HepG2 (cell line): ENCODE data around the gene C1orf50. TPM values are rescaled to one million over a fixed set of nuclear protein-coding genes. Genes with fewer than 3 reads are reported as not detected.

Source experiments
- ARHGAP35 ChIP-seq: sonication (generic); formaldehyde crosslinking; IDR thresholded peaks from 2 replicates; pipeline ENCODE4 v1.9.0; 2022; ENCODE audit warnings: mild to moderate bottlenecking, inconsistent platforms, moderate library complexity, missing genetic modification reagents, borderline replicate concordance
- ARNT2 ChIP-seq: sonication (generic); formaldehyde crosslinking; IDR thresholded peaks from 2 replicates; pipeline ENCODE4 v1.8.0; 2022; ENCODE audit warnings: mild to moderate bottlenecking, low read depth, missing genetic modification reagents, moderate library complexity
- HOXA3 ChIP-seq: sonication (generic); formaldehyde crosslinking; IDR thresholded peaks from 2 replicates; pipeline ENCODE4 v1.5.0; 2020; ENCODE audit warnings: missing genetic modification reagents
- MEF2D ChIP-seq: sonication (generic); formaldehyde crosslinking; IDR thresholded peaks from 2 replicates; pipeline ENCODE4 v1.5.1; 2020; ENCODE audit warnings: mild to moderate bottlenecking, missing genetic modification reagents
- PHF5A ChIP-seq: IDR thresholded peaks from one replicate; pipeline ENCODE4 v1.6.1; 2018; ENCODE audit warnings: low read depth, missing genetic modification reagents; ENCODE audit not compliant: unreplicated experiment
- THAP11 ChIP-seq: IDR thresholded peaks from 2 replicates; pipeline ENCODE4 v1.6.1; 2016; ENCODE audit warnings: missing biosample characterization, missing genetic modification reagents
- ZFP90 ChIP-seq: sonication (generic); formaldehyde crosslinking; IDR thresholded peaks from 2 replicates; pipeline ENCODE4 v1.8.0; 2022; ENCODE audit warnings: missing genetic modification reagents, mild to moderate bottlenecking, inconsistent platforms, borderline replicate concordance
- ZNF329 ChIP-seq: sonication (generic); formaldehyde crosslinking; IDR thresholded peaks from 2 replicates; pipeline ENCODE4 v1.9.0; 2021; ENCODE audit warnings: low read depth, mild to moderate bottlenecking, missing genetic modification reagents
- ZNF430 ChIP-seq: sonication (generic); formaldehyde crosslinking; IDR thresholded peaks from 2 replicates; pipeline ENCODE4 v1.9.0; 2021; ENCODE audit warnings: mild to moderate bottlenecking, missing genetic modification reagents
- ZNF556 ChIP-seq: sonication (generic); formaldehyde crosslinking; IDR thresholded peaks from 2 replicates; pipeline ENCODE4 v1.4.0; 2020; ENCODE audit warnings: mild to moderate bottlenecking, missing genetic modification reagents, borderline replicate concordance
- ZNF670 ChIP-seq: sonication (generic); formaldehyde crosslinking; IDR thresholded peaks from 2 replicates; pipeline ENCODE4 v1.8.0; 2022; ENCODE audit warnings: mild to moderate bottlenecking, missing genetic modification reagents, borderline replicate concordance
- ZNF674 ChIP-seq: sonication (generic); formaldehyde crosslinking; IDR thresholded peaks from 2 replicates; pipeline ENCODE4 v1.5.0; 2020; ENCODE audit warnings: low read depth, mild to moderate bottlenecking, missing genetic modification reagents
- ZNF7 ChIP-seq: IDR thresholded peaks from 2 replicates; pipeline ENCODE4 v1.6.1; 2016; ENCODE audit warnings: missing biosample characterization, missing genetic modification reagents
- ZNF720 ChIP-seq: sonication (generic); formaldehyde crosslinking; IDR thresholded peaks from 2 replicates; pipeline ENCODE4 v1.4.0; 2020; ENCODE audit warnings: missing genetic modification reagents
- ZNF766 ChIP-seq: sonication (generic); formaldehyde crosslinking; IDR thresholded peaks from 2 replicates; pipeline ENCODE4 v1.5.0; 2020; ENCODE audit warnings: missing genetic modification reagents, borderline replicate concordance
- ZNF883 ChIP-seq: sonication (generic); formaldehyde crosslinking; IDR thresholded peaks from 2 replicates; pipeline ENCODE4 v1.5.1; 2020; ENCODE audit warnings: mild to moderate bottlenecking, missing genetic modification reagents; ENCODE audit errors: not compliant biosample characterization
- ZNF891 ChIP-seq: sonication (generic); formaldehyde crosslinking; IDR thresholded peaks from 2 replicates; pipeline ENCODE4 v1.5.0; 2020; ENCODE audit warnings: mild to moderate bottlenecking, missing genetic modification reagents
- ZSCAN12 ChIP-seq: sonication (generic); formaldehyde crosslinking; IDR thresholded peaks from 2 replicates; pipeline ENCODE4 v1.9.0; 2021; ENCODE audit warnings: mild to moderate bottlenecking, missing genetic modification reagents
- polyA plus RNA-seq, 8 experiments: library from polyadenylated mRNA; depleted of rRNA in 3 of 8; stranded (reverse) in 7 of 8; unstranded in 1 of 8; fragments of >200 nt; fragmentation: Illumina TruSeq in 4 of 8; extraction: Trizol in 4 of 8; gene quantifications; 2 replicates each; pipeline versions ENCODE4 v1.2.1 to v1.2.3, GENCODE V29; 2011 to 2016; ENCODE audit warnings: low read depth in 4 of 8, missing spikeins in 1 of 8, mixed read lengths in 1 of 8; ENCODE audit not compliant: insufficient read depth in 1 of 8
- total RNA-seq, 5 experiments: library from RNA; depleted of rRNA; stranded (reverse); fragments of >200 nt; fragmentation: Illumina TruSeq; extraction: Trizol; gene quantifications; 2 replicates each; pipeline ENCODE4 v1.2.3, GENCODE V29; 2016; ENCODE audit warnings: low read depth in 1 of 5
- TF ChIP-seq, protein P1 (sequence below): sonication (generic); formaldehyde crosslinking; IDR thresholded peaks from 2 replicates; pipeline ENCODE4 v1.5.0; 2020; ENCODE audit warnings: missing genetic modification reagents
- TF ChIP-seq, protein P2 (sequence below): sonication (generic); formaldehyde crosslinking; IDR thresholded peaks from 2 replicates; pipeline ENCODE4 v1.8.0; 2022; ENCODE audit warnings: missing genetic modification reagents, mild to moderate bottlenecking, inconsistent platforms, borderline replicate concordance
- TF ChIP-seq, protein P3 (sequence below): sonication (generic); formaldehyde crosslinking; IDR thresholded peaks from 2 replicates; pipeline ENCODE4 v1.8.1; 2023; ENCODE audit warnings: mild to moderate bottlenecking, inconsistent platforms, moderate library complexity, missing genetic modification reagents, borderline replicate concordance

The C1orf50 gene
- total and polyA plus RNA-seq, 2 of the 13 experiments (the other 11 are each of a cell fraction or from before 2014, with no cell fraction given), result 4.3 to 4.8 TPM

DNA sequence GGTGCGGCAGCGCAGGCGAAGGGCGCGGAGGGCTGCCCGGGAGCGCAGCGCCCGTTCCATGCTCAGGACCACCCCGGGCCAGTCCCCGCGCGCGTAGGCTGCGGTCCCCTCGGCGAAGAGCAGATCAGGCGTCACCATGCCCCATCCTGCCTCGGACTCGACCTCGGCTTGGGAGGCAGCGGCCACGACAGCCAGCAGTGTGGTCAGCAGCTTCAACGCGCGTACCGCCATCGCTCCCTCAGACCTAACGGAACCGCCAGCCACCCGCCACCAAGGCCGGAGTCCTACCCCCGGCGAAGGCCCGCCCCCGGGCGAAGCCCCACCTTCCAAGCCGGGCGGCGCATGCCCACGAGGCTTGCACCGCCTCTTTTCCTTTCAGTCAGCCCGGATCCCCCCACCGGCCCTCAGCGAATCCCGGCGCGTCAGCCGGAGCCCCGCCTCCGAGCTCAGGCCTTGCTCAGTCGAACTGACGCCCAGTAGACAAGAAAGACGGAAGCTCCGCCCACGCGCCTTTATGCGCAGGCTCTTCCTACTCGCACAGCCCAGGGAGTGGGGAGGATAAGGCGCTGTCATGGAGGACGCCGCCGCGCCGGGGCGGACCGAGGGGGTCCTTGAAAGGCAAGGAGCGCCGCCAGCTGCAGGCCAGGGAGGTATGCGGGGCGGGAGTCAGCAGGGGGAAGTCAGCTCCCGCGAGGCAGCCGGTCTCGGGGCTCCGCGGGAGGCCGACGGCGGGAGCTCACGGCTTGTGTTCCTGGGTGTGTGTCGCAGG lies at the start of gene C1orf50, which contains the start of gene P3H1 (continued):
- peak; percentile 70; the same call in 1 of the 2 replicates for TF ChIP-seq ZNF556 (CRISPR knock-in tag)
- no peak for TF ChIP-seq PHF5A
- TF ChIP-seq ZNF329, result peak; percentile 50; the same call in 1 of the 2 replicates
- no peak for TF ChIP-seq ZNF720
- no peak; the same call in none of the 2 replicates for TF ChIP-seq ARNT2
- TF ChIP-seq, protein P1, sequence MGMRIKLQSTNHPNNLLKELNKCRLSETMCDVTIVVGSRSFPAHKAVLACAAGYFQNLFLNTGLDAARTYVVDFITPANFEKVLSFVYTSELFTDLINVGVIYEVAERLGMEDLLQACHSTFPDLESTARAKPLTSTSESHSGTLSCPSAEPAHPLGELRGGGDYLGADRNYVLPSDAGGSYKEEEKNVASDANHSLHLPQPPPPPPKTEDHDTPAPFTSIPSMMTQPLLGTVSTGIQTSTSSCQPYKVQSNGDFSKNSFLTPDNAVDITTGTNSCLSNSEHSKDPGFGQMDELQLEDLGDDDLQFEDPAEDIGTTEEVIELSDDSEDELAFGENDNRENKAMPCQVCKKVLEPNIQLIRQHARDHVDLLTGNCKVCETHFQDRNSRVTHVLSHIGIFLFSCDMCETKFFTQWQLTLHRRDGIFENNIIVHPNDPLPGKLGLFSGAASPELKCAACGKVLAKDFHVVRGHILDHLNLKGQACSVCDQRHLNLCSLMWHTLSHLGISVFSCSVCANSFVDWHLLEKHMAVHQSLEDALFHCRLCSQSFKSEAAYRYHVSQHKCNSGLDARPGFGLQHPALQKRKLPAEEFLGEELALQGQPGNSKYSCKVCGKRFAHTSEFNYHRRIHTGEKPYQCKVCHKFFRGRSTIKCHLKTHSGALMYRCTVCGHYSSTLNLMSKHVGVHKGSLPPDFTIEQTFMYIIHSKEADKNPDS (CRISPR knock-in tag), result peak; percentile 51; the same call in 1 of the 2 replicates
- TF ChIP-seq ARHGAP35 (CRISPR knock-in tag), result peak; percentile 19; the same call in 1 of the 2 replicates
- TF ChIP-seq THAP11 (CRISPR knock-in tag), result peak; percentile 48; the same call in 1 of the 2 replicates
- peak; percentile 80; the same call in 1 of the 2 replicates for TF ChIP-seq ZSCAN12 (CRISPR knock-in tag)
- peak; percentile 83; the same call in 1 of the 2 replicates for TF ChIP-seq ZNF670
- TF ChIP-seq, protein P2, sequence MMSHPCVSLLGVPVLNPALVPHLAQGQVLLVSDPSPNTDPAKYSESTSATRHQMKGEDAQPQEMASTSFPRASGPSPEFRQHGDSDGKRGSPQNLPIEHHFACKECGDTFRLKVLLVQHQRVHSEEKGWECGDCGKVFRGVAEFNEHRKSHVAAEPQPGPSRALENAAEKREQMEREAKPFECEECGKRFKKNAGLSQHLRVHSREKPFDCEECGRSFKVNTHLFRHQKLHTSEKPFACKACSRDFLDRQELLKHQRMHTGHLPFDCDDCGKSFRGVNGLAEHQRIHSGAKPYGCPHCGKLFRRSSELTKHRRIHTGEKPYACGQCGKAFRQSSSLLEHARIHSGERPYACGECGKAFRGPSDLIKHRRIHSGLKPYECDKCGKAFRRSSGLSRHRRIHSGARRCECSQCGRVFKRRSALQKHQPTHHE (CRISPR knock-in tag), result peak; percentile 76
- peak; percentile 52 for TF ChIP-seq ZNF430
- TF ChIP-seq ZNF7 (CRISPR knock-in tag), result no peak
- peak; percentile 66; the same call in 1 of the 2 replicates for TF ChIP-seq HOXA3 (CRISPR knock-in tag)
- TF ChIP-seq ZNF674 (CRISPR knock-in tag), result 0 out of 2 replicates have a peak, but pooled peaks have one; percentile 41
- peak; percentile 51; the same call in 1 of the 2 replicates for TF ChIP-seq ZNF891 (CRISPR knock-in tag)
- TF ChIP-seq ZFP90, result peak; percentile 79
- TF ChIP-seq MEF2D (CRISPR knock-in tag), result peak; percentile 19; the same call in 1 of the 2 replicates
- TF ChIP-seq, protein P3, sequence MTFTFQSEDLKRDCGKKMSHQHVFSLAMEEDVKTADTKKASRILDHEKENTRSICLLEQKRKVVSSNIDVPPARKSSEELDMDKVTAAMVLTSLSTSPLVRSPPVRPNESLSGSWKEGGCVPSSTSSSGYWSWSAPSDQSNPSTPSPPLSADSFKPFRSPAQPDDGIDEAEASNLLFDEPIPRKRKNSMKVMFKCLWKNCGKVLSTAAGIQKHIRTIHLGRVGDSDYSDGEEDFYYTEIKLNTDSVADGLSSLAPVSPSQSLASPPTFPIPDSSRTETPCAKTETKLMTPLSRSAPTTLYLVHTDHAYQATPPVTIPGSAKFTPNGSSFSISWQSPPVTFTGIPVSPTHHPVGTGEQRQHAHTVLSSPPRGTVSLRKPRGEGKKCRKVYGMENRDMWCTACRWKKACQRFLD (CRISPR knock-in tag), result peak; percentile 60; the same call in 1 of the 2 replicates
- TF ChIP-seq ZNF883 (CRISPR knock-in tag), result peak; percentile 62
- peak; percentile 85 for TF ChIP-seq ZNF766
